Glomerular endothelial cell (primary cell): Measurements from ENCODE around the gene PBXIP1. TPM values are rescaled to one million over a fixed set of nuclear protein-coding genes. Genes with fewer than 3 reads are reported as not detected.
A peak's percentile ranks its signal among the peaks of the same experiment; 100 is the strongest.

Experiments used
- DNase-seq: peaks from one replicate; pipeline ENCODE4 v3.0.0-alpha.2; 2011; ENCODE audit warnings: low read depth, low spot score; ENCODE audit errors: extremely low read depth
- total RNA-seq: library from RNA; depleted of rRNA; stranded (reverse); fragments of >200 nt; gene quantifications from 2 replicates; pipeline ENCODE4 v1.2.3, GENCODE V29; 2015

The PBXIP1 gene, protein sequence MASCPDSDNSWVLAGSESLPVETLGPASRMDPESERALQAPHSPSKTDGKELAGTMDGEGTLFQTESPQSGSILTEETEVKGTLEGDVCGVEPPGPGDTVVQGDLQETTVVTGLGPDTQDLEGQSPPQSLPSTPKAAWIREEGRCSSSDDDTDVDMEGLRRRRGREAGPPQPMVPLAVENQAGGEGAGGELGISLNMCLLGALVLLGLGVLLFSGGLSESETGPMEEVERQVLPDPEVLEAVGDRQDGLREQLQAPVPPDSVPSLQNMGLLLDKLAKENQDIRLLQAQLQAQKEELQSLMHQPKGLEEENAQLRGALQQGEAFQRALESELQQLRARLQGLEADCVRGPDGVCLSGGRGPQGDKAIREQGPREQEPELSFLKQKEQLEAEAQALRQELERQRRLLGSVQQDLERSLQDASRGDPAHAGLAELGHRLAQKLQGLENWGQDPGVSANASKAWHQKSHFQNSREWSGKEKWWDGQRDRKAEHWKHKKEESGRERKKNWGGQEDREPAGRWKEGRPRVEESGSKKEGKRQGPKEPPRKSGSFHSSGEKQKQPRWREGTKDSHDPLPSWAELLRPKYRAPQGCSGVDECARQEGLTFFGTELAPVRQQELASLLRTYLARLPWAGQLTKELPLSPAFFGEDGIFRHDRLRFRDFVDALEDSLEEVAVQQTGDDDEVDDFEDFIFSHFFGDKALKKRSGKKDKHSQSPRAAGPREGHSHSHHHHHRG
- total RNA-seq: 108 and 115 TPM in 2 replicates

DNA sequence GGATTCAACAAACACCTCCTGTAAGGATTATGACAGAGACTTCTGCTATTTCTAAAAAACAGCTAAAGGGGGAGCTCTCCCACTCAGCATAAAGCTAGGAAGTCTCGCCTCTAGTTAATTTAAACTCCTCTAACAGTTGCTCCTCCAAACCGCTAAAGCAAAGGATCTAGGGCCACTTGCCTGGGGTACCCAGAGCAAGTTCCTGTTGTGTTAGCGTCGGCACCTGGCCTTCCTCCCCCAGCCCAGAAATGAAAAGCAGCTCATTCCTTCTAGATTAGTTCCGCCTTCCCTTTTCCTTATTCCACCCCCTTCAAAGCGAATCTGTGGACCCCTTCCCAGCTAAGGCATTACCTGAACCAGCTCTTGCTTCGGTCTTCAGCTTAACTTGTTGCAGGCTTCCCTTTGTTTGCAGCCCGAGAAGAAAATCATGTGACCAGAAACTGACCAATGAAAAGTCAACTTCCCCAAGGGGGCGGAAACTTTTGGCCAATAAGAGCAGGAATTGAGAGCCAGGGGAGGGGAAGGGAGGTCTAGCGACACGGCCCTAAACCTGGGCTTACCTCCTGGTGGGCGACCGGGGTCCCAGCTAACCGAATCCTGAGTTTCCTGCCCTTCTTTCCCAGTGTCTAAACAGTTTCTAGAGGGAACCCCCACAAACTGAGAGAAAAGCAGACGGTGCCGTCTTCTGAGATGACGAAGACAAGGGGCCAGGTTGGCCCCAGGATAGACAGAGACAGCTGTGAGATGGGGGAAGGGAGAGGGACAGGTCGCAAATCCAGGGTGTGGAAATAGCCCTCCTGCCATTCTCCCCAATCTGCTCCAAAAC lies at the start of gene PBXIP1:
Gene PBXIP1 (minus strand): TSS at position 382 of the 826 bp plus-strand sequence. CDS start 2,378 bp downstream, outside the sequence.
- DNase-seq: peak; percentile 85

DNA sequence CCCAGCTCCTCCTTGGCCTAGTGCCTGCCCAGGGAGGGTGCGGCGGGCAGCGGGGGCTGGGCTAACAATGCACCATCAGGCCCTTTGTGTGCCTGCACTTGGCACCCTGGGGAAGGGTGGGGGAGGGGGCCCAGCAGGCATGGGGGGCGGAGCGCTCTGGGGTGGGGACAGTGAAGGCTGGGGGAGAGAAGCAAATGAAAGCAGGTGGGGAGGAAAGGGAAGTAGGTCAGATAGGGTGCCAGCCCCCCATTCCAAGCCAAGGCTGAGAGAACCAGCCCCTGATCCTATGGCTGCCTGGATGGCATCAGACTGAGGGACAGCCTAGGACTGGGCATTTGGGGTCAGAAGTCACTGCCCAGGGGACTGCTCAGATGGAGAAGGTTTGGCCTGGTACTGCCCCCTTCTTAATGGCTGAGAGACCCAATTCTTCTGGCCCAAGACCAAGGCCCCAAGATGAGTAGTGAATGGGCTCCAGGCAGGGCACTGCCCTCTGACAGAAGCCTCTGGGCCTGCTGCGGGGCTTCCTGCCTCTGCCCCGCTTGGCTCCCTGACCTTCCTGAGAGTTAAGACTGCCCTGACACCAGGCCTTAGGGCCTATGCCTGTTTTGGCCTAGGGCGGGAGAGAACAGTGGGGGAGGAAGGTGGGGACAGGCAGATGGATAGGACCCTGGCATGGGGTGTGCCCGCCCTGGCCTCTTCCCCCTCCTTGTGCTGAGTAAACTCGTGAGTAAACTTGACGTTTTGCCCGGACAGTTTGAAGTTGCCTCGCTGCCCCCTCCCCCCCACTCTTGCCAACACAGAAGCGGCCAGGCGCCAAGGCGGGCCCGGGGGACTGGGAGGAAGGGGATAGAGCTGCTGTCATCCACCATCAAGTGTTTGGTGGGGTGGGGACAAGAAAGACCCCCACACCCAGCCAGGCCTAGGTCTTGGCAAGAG lies 49.4 kb upstream of the PBXIP1 start:
- no peak for DNase-seq

DNA sequence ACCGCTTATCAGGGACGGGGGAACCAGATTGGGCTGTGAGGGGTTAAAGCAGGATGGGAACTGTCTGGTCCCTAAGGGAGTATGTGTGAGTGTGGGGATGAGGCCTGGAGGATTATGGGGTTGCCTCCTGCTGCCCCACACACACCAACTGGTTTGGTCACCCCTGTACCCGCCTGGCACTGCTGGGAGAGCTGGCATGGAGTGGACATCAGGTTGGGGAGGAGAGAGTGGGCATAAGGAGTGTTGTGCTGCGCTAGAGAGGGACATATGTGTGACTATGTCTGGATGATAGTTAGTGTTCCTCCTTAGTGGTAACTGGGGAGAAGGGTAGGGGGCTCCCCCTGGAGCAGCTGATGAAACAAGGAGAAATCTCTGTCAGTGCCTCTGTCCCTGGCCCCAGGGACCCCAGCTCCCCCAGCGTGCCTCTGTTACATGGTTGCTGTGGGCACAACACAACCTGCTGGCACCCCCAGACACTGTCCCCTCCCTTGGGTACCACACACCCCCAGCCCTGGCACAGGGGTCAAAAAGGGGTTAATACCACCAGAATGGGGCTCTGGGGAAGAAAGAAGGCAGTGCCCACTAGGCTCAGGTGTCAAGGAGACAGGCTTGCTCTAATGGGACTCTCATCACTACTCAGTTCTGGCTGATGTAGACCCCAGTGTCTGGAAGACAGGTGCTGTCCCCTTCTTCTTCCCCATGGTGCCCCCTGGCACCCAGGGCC lies 48.6 kb upstream of the PBXIP1 start:
- DNase-seq: no peak

DNA sequence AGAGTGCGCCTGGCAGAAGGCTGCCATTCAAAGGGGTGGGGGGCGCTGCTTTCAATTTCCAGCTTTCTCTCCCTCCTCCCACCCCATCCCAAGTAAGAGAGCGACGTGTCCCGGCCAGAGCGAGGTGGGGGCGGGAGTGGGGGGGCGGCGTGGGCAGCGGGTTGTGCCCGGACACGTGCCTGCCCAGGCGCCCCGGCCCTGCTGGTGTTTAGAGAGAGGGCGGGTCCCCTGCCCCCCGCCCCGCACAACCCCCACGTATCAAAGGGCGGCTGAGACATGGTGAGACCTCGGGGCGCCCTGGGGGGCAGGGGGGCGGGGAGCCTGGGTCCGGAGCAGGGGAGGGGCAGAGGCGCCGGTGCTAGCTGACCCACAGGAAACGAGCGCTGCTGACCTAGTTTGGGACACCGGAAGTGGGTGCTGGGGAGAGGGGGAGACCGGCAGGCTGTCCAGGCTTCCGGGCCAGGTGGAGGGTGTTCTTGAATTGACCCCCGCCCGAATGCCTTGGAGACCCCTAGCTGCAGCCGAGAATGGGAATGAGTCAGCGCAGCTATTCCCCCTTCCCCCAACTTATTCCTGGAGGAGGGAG lies 48.0 kb upstream of the PBXIP1 start:
- DNase-seq: no peak

DNA sequence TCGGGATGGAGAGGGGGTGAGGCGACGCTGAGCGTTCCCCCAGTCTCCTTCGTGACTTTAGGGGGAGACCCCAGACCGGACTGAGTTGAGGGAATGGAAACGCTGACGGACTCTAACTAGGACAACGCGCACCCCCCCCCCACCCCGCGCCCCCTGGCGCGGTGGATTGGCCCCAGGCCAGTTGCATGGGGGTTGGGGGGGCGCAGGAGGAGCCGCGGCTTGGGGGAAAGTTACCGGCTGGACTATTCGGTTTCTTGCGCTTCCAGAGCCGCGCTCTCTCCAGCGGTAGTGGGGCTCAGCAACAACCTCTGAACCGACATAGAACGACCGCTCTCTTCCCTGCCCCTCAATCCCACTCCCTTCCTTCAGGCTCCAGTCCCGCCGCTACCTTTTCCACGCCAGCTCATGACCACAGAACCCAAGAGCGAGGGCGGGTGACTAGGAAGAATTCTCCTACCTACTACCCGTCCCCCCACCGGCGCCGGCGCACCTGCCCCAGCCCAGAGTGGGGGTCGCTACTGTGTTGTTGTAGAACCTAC lies 47.4 kb upstream of the PBXIP1 start:
- DNase-seq: no peak

DNA sequence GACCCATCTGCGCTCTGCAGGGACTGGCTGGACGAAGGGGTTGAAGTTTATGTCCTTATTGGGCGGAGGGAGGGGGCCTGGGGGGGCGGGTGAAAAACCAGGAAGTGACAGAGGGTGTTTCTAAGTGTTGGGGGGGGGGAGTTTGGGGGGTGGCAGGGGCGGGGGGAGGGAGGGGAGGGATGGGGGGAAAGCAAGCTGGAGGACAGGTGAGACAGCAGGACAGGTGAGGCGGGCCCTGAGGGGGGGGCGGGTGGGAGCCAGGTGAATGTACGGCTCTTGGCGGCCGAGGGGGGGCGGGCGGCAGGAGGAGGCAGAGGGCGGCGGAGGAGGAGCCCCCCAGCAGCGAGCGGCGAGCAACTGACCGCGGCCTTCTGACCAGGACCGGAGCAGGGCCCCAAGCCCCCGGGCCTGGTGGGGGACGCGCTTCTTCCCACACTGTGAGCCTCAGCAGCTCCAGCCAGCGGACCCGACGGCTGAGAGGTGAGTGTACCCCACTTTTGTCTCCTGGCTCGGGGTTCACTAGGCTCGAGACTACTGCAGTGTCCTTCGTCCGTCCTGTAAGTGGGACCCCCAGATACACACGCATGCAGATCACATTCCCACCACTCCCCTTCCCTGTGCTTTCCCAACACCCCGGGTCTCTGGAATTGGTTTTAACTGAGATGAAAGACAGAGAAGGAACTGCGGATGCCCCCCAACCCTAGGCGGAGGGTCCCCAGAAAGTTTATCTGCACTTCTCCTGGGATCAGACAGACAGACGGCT lies 46.7 kb upstream of the PBXIP1 start, which contains the start of gene ZBTB7B:
Gene ZBTB7B (plus strand): TSS at position 339 of the 763 bp plus-strand sequence. CDS start 11,859 bp downstream, outside the sequence.
- no peak for DNase-seq

DNA sequence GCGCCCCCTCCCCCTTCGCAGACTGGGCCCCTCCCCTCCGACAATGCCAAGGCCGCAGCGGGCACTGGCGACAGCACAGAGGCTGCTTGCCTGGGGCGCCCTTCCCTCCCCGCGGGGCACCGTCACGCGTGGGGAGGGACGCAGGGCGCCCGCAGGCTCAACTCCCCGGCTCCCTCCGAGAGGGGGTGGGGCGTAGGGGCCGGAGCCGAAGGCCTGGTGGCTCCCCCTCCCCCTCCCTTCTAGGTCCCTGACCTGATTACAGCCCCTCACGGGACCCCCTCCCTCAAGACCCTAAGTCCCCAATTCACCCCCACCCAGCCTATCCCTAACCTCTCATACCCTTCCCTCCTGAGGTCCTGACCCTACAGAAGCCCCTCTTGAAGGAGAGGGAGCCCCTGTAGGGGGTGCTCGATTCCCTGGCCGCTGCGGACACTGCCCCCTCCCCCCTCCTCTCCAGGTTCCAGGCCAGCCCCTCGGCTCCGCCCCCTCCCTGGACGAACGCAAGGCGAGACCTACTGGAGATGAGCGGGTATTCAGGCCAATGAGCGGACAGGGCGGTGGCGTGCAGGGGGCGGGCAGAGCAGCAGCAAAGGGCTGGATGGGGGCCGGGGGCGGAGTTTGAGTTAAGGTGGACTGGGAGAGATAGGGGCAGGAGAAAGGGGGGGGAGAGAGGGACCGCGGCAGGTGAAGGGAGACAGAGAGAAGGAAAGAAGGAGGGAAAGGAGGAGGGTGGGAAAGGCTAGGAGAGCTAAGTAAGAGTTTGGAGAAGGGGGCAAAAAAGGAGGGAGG lies 46.0 kb upstream of the PBXIP1 start:
- DNase-seq: peak; percentile 79

DNA sequence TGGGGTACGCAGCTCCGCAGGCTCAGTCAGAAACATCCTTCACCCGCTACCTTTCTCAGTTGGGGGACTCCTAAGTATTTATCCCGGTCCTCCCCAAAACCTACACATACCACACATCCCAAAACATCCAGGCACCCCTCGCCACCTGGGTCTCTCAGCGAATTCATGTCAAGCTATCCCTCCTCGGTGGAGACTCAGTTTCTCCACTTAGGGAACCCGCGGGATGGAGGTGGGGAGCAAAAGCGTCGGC lies 45.5 kb upstream of the PBXIP1 start:
- DNase-seq: no peak

DNA sequence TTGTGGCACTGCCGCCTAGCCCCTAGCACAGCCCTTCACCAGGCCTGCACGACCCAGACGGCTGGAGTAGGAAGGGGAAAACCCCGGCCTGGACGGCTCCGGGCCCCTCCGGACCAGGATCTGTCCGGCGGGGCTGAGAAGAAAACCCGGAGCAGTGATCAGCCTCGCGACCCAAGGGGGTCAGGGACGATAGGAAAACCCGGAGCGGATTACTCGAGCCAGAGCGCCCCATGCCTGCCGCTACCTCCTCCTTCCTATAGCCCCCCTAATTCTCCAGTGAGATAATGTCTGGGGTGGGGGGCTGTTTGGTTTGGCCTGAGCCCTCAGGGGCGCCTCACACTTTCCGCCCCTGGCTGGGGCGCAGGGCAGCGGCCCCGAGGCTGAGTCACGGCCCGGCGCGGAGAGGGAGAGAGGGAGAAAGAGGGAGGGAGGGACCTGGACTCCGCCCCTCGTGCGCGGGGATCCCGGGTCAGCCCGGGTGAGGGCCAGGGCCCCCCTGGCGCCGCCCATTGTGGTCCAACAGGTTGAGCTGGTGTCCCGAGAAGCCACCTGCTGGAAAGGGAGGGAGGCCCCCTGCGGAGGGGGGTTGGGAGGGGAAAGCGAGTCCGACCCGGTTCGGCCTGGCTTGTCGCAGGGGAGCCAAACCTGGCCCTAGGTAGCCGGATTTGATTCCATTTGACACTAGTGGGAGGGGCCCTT lies 45.0 kb upstream of the PBXIP1 start:
- no peak for DNase-seq

DNA sequence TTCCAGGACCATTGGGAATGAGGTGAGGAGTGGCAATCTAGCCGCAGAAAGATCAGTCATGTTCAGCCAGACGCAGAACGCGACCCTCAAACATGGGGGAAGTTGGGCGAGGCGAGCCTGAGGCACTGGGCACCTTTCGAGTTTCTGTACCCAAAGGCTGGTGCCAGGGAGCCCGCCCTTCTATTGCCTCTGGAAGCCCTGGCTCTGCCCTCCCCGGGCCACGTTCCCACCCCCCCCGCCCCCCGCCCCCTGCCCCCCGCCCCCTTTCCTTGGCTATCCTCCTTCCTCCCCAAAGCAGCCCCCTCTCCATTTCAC lies 44.5 kb upstream of the PBXIP1 start:
- DNase-seq: no peak

DNA sequence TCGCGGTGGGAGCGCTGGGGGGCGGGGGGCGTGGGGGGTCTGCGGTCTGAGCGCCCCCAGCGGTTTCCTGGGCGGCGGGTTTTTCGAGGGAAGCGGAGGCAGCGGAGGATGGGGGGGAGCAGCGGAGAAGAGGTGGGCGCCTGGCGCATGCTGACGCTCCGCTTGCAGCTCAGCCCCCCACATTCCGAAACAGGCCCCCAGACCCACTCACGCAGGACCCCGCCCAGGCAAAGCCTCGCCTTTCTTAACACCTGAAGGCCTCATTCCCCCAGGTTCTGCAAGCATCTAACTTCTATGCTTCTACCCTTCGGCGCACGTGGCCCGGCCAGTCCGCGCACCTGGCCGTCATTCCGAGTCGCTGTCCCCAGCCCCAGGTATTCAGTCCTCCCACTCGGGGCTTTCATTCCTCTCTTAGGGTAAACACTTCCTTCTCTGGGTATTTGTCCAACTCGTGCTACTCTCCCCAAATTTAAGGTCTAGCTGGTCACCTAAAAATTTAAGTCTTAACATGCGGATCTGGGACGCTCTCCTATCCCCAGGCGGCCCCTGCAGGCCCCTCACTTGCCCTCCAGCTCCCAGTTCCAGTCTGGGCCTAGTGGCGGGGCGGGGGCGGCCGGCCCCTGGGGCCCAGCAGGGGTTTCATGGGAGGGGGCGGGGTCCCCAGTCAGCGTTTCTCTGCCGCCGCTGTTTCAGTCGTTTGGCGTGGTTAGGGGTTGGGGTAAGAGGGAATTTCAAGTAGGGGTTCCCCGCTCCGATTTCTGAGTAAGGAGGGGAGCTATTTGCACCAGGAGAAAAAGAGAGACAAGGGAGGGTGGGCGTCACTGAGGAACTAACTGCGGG lies 43.9 kb upstream of the PBXIP1 start:
- no peak for DNase-seq

DNA sequence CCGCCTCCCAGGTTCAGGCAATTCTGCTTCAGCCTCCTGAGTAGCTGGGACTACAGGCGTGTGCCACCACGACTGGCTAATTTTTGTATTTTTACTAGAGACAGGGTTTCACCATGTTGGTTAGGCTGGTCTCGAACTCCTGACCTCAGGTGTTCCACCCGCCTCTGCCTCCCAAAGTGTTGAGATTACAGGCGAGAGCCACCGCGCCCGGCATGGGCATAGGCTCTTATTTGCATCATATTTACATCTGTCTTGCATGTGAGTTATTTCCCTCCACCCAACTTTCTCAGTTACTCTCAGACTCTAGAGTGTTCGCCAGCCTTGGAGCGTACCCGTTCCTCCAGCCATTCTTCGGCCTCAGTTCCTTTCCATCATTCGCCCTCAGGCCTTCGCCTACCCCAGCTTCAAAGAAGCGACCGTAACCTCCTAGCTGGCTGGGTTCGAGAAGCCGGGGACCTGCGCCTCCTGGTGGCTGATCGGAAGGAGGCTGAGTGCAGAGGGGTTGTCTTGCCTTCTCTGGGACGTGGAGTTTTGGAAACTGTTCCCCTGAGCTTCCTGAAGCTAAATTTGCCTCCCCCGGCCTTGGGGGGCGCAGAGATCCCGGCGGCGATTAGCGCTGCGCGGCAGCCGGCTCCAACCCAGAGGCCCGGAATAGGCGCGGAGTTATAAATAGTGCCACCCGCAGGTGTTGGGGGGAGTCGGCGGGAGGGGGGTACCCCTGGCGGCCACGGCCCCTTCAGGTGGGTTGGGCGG lies 43.1 kb upstream of the PBXIP1 start:
- no peak for DNase-seq

DNA sequence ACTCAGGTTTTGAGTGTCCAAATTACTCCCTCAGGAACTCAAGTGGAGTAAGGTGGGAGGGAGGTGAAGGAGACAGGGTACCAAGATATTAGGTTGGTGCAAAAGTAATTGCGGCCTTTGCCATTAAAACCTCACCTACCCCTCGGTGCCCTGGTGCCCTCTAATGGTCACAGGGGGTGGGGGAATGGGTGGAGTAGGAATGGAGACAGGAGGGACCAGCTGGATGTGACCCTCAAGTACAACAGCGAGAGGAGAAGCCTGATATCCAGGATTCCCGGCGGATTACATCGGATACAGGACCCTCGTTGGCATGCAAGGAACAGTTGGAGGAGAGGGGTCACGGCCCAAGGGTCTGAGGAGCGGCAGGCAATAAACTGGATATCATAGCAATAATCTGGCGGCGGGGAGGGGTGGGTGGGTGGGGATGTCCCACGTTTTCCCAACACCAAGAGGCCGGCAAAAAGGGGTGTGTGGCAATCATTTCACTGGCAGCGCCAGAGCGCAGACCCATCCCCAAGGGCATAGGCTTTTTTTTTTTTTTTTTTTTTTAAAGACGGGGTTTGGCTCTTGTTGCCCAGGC lies 42.4 kb upstream of the PBXIP1 start:
- no peak for DNase-seq

DNA sequence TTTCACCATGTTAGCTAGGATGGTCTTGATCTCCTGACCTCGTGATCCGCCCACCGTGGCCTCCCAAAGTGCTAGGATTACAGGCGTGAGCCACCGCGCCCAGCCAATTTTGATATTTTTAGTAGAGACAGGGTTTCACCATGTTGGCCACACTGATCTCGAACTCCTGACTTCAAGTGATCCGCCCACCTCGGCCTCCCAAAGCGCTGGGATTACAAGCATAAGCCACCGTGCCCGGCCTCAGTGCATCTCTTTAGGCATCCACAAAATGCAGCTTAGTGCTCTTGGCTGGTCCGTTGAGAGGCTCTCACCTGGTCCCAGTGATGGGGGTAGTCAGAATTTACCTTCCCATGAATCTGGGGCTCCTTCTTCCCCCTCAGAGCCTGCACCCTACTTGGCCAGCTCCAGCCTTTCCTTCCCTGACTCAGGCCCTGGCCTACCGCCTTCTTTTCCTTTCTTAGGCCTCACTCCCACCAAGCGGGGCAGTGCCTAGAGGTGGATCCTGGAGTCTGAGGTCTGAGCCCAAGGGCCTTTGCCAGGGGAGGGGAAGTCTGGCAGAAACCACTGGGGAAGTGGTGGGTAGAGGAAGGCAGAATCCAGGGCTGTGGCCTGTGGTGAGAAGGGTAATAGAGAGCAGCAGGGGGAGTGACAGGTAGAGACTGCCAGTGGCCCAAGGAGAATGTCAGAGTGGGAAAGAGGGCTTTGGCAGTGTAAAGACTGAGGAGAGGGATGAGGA lies 41.2 kb upstream of the PBXIP1 start:
- no peak for DNase-seq
